Thyroid gland (tissue), 4 donors: Measurements from ENCODE around the gene CECR2. TPM values are rescaled to one million over a fixed set of nuclear protein-coding genes. Genes with fewer than 3 reads are reported as not detected.

Experiments
- DNase-seq, 2 donors: peaks; one replicate each; pipeline ENCODE4 v3.0.0-alpha.2; 2019
- H3K27ac ChIP-seq, 3 donors: fragments of 200-600 bp; sonication (generic); 1 replicate in 2 of 3; 2 replicates in 1 of 3; pipeline ENCODE4 v1.5.1; 2016 to 2019; ENCODE audit warnings: mild to moderate bottlenecking in 1 of 3, moderate library complexity in 1 of 3
- H3K27me3 ChIP-seq: fragments of 200-600 bp; sonication (generic); one replicate; pipeline ENCODE4 v1.5.1; 2019
- H3K36me3 ChIP-seq, 2 donors: fragments of 200-600 bp; sonication (generic); one replicate each; pipeline ENCODE4 v1.5.1; 2016 to 2019
- H3K4me1 ChIP-seq, 2 donors: fragments of 200-600 bp; sonication (generic); one replicate each; pipeline ENCODE4 v1.5.1; 2017 to 2019
- H3K4me3 ChIP-seq, 3 donors: fragments of 200-600 bp; sonication (generic); replicated peaks in 1 of 3; 1 replicate in 2 of 3; 2 replicates in 1 of 3; pipeline ENCODE4 v1.5.1; 2016; ENCODE audit warnings: mild to moderate bottlenecking in 1 of 3
- H3K9me3 ChIP-seq: fragments of 200-600 bp; sonication (generic); one replicate; pipeline ENCODE4 v1.5.1; 2017
- POLR2A ChIP-seq, 2 donors: fragments of 450-650 bp; IDR thresholded peaks; one replicate each; pipeline ENCODE4 v1.6.1; 2017; ENCODE audit warnings: antibody characterized with exemption in 2 of 2, mild to moderate bottlenecking in 2 of 2, moderate library complexity in 1 of 2
- WGBS, 2 donors: methylation state at CpG; one replicate each; pipeline ENCODE4 v1.1.5; 2017; 5-methylcytosine and 5-hydroxymethylcytosine counted together
- intact Hi-C: fragments of 100-400 bp; cut with DNase I; formaldehyde crosslinking; loops from one replicate; pipeline ENCODE4 v1.15.1; 2023
- total RNA-seq, 4 donors: library from RNA; depleted of rRNA; stranded (reverse); fragments of >200 nt; gene quantifications; one replicate each; pipeline ENCODE4 v1.2.3, GENCODE V29; 2016
- TF ChIP-seq, protein P1 (sequence below), 6 experiments: fragments of 200-600 bp in 3 of 6; fragments of 450-650 bp in 3 of 6; sonication (generic) in 3 of 6; IDR thresholded peaks; one replicate each; pipeline ENCODE4 v1.5.1; 2016 to 2019; ENCODE audit warnings: antibody characterized with exemption in 6 of 6, mild to moderate bottlenecking in 2 of 6, inconsistent platforms in 1 of 6, moderate library complexity in 1 of 6

Gene CECR2
- total RNA-seq, 4 donors from 2014 or later = 1.5 to 7.7 (median 2.1) TPM

- Histone ChIP-seq H3K27ac (no peak overlapping the region), H3K9me3 (no peaks in the 10 kb centered on the region), H3K27me3 (no peaks in the 10 kb centered on the region), H3K4me3 (no peak overlapping the region), H3K36me3 (peaks cover 26 to 34% of the 10 kb centered on the region in 2 donors), H3K4me1 (no peaks in the 10 kb centered on the region)
- intact Hi-C loops = no loop called here
- no peak for DNase-seq
- TF ChIP-seq, protein P1, sequence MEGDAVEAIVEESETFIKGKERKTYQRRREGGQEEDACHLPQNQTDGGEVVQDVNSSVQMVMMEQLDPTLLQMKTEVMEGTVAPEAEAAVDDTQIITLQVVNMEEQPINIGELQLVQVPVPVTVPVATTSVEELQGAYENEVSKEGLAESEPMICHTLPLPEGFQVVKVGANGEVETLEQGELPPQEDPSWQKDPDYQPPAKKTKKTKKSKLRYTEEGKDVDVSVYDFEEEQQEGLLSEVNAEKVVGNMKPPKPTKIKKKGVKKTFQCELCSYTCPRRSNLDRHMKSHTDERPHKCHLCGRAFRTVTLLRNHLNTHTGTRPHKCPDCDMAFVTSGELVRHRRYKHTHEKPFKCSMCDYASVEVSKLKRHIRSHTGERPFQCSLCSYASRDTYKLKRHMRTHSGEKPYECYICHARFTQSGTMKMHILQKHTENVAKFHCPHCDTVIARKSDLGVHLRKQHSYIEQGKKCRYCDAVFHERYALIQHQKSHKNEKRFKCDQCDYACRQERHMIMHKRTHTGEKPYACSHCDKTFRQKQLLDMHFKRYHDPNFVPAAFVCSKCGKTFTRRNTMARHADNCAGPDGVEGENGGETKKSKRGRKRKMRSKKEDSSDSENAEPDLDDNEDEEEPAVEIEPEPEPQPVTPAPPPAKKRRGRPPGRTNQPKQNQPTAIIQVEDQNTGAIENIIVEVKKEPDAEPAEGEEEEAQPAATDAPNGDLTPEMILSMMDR (IDR thresholded peaks at IDR 0.05) = no peak
- TF ChIP-seq POLR2A (IDR thresholded peaks at IDR 0.05) = no peak
- WGBS, 2 donors = 93 to 96% methylated on average over 11 of the region's 11 CpGs
Measured at GRCh38 chr22:17588606-17589005, 219.3 kb downstream of the CECR2 start.

DNA sequence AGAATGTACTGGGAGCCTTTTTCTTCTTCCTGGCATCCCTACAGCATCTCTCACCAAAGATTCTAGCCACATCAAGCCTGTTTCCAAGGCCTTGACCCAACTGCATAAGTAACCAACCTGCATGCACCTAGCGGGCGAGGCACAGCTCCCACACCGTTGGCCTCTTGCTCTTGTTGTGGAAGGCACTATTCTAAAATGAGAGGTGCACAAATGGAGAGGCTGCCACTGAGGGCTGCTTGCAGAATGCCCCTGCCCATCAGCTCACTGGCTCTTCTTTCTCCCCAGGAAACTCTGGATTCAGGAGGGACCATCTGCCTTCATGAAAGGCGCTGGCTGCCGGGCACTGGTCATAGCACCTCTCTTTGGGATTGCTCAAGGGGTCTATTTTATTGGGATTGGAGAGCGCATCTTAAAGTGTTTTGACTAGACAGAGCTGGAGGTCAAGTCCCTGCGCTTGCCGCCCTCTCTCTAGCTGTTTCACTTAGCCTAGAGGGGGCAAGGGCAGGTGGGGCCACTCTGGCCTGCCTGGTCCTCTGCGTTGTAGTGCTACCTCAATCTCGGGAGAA is 220.6 kb downstream of the CECR2 start:
- intact Hi-C loops = no loop called here
- Histone ChIP-seq H3K27me3 (no peaks in the 10 kb centered on the region), H3K4me3 (no peak overlapping the region), H3K4me1 (no peaks in the 10 kb centered on the region), H3K36me3 (peaks cover 38 to 47% of the 10 kb centered on the region in 2 donors), H3K27ac (no peak overlapping the region), H3K9me3 (no peaks in the 10 kb centered on the region)
- TF ChIP-seq, protein P1 (IDR thresholded peaks at IDR 0.05) = no peak
- TF ChIP-seq POLR2A (IDR thresholded peaks at IDR 0.05) = no peak
- DNase-seq = no peak
- 89 to 92% methylated on average over 7 to 10 of the region's 10 CpGs for WGBS, 2 donors

DNA sequence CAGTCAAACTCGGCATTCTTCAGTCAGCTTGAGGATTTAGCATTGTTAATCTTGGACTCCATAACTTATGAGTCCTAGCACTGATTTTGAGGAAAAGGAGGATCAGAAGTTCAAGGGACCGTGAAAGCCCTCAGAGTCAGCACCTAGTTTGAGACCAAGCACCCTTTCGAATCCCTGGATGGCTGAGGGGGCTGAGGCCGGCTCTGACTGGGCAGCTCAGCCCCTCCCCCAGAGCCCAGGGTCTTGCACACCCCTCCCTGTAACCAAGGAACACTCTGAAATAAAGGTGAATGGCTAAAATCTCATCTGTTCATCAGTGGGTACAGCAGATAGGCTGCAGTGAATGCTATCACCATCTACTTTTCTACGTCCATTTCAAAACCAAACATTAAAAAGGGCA is 221.3 kb downstream of the CECR2 start:
- Histone ChIP-seq H3K9me3 (no peaks in the 10 kb centered on the region), H3K27ac (no peak overlapping the region), H3K27me3 (no peaks in the 10 kb centered on the region), H3K4me1 (no peaks in the 10 kb centered on the region), H3K36me3 (peaks cover 45 to 54% of the 10 kb centered on the region in 2 donors), H3K4me3 (no peak overlapping the region)
- DNase-seq = no peak
- WGBS, 2 donors = 88 to 95% methylated on average over 5 of the region's 5 CpGs
- intact Hi-C loops = no loop called here
- TF ChIP-seq, protein P1 (IDR thresholded peaks at IDR 0.05) = no peak
- TF ChIP-seq POLR2A (IDR thresholded peaks at IDR 0.05) = no peak

- H3K27ac ChIP-seq = no peak overlapping the region
- WGBS, 2 donors = 84 to 89% methylated on average over 5 of the region's 5 CpGs
- no peaks in the 10 kb centered on the region for H3K4me1 ChIP-seq
- intact Hi-C loops = no loop called here
- DNase-seq = no peak
- H3K4me3 ChIP-seq = no peak overlapping the region
- H3K27me3 ChIP-seq = no peaks in the 10 kb centered on the region
- TF ChIP-seq, protein P1 (IDR thresholded peaks at IDR 0.05) = no peak
- no peak for TF ChIP-seq POLR2A (IDR thresholded peaks at IDR 0.05)
- no peaks in the 10 kb centered on the region for H3K9me3 ChIP-seq
- H3K36me3 ChIP-seq = peaks cover 58 to 68% of the 10 kb centered on the region in 2 donors
Measured at GRCh38 chr22:17592201-17592600, 222.9 kb downstream of the CECR2 start.

DNA sequence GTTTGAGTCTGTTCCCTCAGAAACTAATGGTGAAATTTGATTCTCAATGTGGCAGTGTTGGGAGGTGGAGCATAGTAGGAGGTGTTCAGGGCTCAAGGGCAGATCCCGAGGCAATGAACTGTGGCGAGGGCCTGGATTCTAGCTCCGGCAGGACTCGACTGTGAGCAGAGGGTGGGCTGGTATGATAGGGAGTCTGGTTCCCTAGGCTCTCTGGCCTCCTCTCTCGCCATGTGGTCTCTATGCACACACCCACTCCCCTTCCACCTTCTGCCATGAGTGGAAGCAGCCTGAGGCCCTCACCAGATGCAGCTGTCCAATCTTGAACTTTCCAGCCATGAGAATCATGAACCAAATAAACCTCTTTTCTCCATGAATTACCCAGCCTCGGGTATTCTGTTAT is 227.0 kb downstream of the CECR2 start:
- H3K27ac ChIP-seq = no peak overlapping the region
- no peaks in the 10 kb centered on the region for H3K27me3 ChIP-seq
- no peak overlapping the region for H3K4me3 ChIP-seq
- H3K4me1 ChIP-seq = no peaks in the 10 kb centered on the region
- WGBS, 2 donors = 94 to 95% methylated on average over 6 of the region's 6 CpGs
- TF ChIP-seq, protein P1 (IDR thresholded peaks at IDR 0.05) = no peak
- no peak for TF ChIP-seq POLR2A (IDR thresholded peaks at IDR 0.05)
- H3K36me3 ChIP-seq = peaks cover 90 to 92% of the 10 kb centered on the region in 2 donors
- H3K9me3 ChIP-seq = no peaks in the 10 kb centered on the region
- intact Hi-C loops = no loop called here
- DNase-seq = no peak
